Heart right ventricle (tissue), 16 donors: ENCODE data around the gene ITSN1. TPM values are rescaled to one million over a fixed set of nuclear protein-coding genes. Genes with fewer than 3 reads are reported as not detected.

Experiments
- ATAC-seq, 8 donors: fragments of 200-7000 bp; cut with Tn5 transposase; one replicate each; pipeline ENCODE4 v1.9.1; 2020; ENCODE audit warnings: mild to moderate bottlenecking in 8 of 8, moderate library complexity in 8 of 8, moderate number of reproducible peaks in 1 of 8
- DNase-seq, 2 donors: peaks; one replicate each; pipeline ENCODE4 v3.0.0-alpha.2; 2020
- H3K27ac ChIP-seq, 10 donors: fragments of 200-600 bp; sonication (generic) in 2 of 10; one replicate each; pipeline versions ENCODE4 v1.5.0 to v1.8.0; 2020 to 2022; ENCODE audit warnings: mild to moderate bottlenecking in 3 of 10
- H3K27me3 ChIP-seq, 7 donors: fragments of 200-600 bp; one replicate each; pipeline ENCODE4 v1.8.0; 2021 to 2022; ENCODE audit warnings: mild to moderate bottlenecking in 2 of 7
- H3K36me3 ChIP-seq, 9 donors: fragments of 200-600 bp; sonication (generic) in 1 of 9; one replicate each; pipeline versions ENCODE4 v1.5.0 to v1.8.0; 2020 to 2022; ENCODE audit warnings: mild to moderate bottlenecking in 2 of 9
- H3K4me1 ChIP-seq, 9 donors: fragments of 200-600 bp; sonication (generic) in 1 of 9; one replicate each; pipeline versions ENCODE4 v1.5.0 to v1.8.0; 2020 to 2022; ENCODE audit warnings: mild to moderate bottlenecking in 4 of 9
- H3K4me3 ChIP-seq, 10 donors: fragments of 200-600 bp; sonication (generic) in 2 of 10; one replicate each; pipeline versions ENCODE4 v1.5.0 to v1.8.0; 2020 to 2022; ENCODE audit warnings: mild to moderate bottlenecking in 7 of 10, moderate library complexity in 2 of 10
- H3K9me3 ChIP-seq, 11 donors: fragments of 200-600 bp in 10 of 11; sonication (generic) in 2 of 11; one replicate each; pipeline versions ENCODE4 v1.5.0 to v1.8.0; 2013 to 2022; ENCODE audit warnings: mild to moderate bottlenecking in 2 of 11, control low read depth in 1 of 11, moderate library complexity in 1 of 11
- CTCF ChIP-seq, 9 donors: fragments of 200-600 bp; sonication (generic) in 2 of 9; IDR thresholded peaks; one replicate each; pipeline versions ENCODE4 v1.5.0 to v1.8.0; 2021 to 2022; ENCODE audit warnings: antibody characterized with exemption in 9 of 9, mild to moderate bottlenecking in 5 of 9, moderate library complexity in 1 of 9
- WGBS, 2 donors: extraction: QIAGEN DNeasy Blood & Tissue Kit; methylation state at CpG; one replicate each; pipeline ENCODE4 v1.1.7; 2013; ENCODE audit warnings: inconsistent platforms in 1 of 2; 5-methylcytosine and 5-hydroxymethylcytosine counted together
- intact Hi-C, 10 donors: fragments of 100-400 bp; cut with DNase I; formaldehyde crosslinking; loops; one replicate each; pipeline versions ENCODE4 v1.11.1 to v1.14.2; 2022
- polyA plus RNA-seq, 2 donors: library from polyadenylated mRNA; stranded (reverse); fragments of 200-250 nt; gene quantifications; one replicate each; pipeline ENCODE4 v1.2.3, GENCODE V29; 2013
- total RNA-seq, 10 donors: library from RNA; stranded (reverse); fragmentation: NEBNext Ultra II Directional in 3 of 10; extraction: Animal tissue kit (Norgen Biotek cat#: 25700) in 3 of 10; gene quantifications; one replicate each; pipeline versions ENCODE4 v1.2.1 to v1.2.4, GENCODE V29; 2021 to 2023
- donor health status: Arrhythmogenic right ventricular cardiomyopathy.
- donor health status: ischemic (EF 13 %, LVEDD 7.1; RV severe dilation, severe dysfunction).
- donor health status: healthy with polysubstance abuse.
- donor health status: DM: no; HTN: yes; CAD: no.
- donor health status: DM: no; HTN: no; CAD: no.
- donor health status: ischemic (EF 25% LVEDD 6.9; RV normal size, moderate dysfunction).
- donor health status: ischemic (EF 25% LVEDD 5.7; RV mildly dilated, moderate dysfunction).
- donor health status: healthy.
- donor health status: DM: yes; HTN: yes; CAD: no.
- donor health status: Ischemic cardiomyopathy.
- donor health status: ischemic (EF 35%, LVEDD 5.7; RV mildly dilated, moderate dysfunction).
- donor health status: nonischemic (EF 11% LVEDD 7.7; RV severe dilation, severe dysfunction).
- donor health status: DM: yes; HTN: yes; CAD: no.
- donor health status: PGD.
- donor health status: ischemic (EF 29% LVEDD 5.4; RV normal size, mild dysfunction).
- donor health status: nonischemic (EF 23%, LVEDD 6.1; RV moderate dilation, normal function).

Gene ITSN1
- total and polyA plus RNA-seq, 12 donors: 14.6 to 47.3 (median 32.3) TPM

GRCh38 chr21:33687634-33688033, 45.3 kb downstream of the ITSN1 start:
- intact Hi-C loops: no loop called here
- no peak overlapping the region for H3K4me3 ChIP-seq
- no peaks in the 10 kb centered on the region for H3K27me3 ChIP-seq
- no peaks in the 10 kb centered on the region for H3K9me3 ChIP-seq
- H3K27ac ChIP-seq: peak overlapping the region in 1 of 10 donors; percentile 5
- WGBS, 2 donors: 73 to 74% methylated on average over 3 of the region's 3 CpGs
- TF ChIP-seq CTCF (IDR thresholded peaks at IDR 0.05): no peak
- H3K36me3 ChIP-seq: no peaks in the 10 kb centered on the region
- no peak for DNase-seq
- no peak for ATAC-seq
- peaks cover 6 to 76% (median 50%) of the 10 kb centered on the region in 9 donors for H3K4me1 ChIP-seq

- no peaks in the 10 kb centered on the region for H3K9me3 ChIP-seq
- DNase-seq (no peak), ATAC-seq (peak in 2 of 8 donors; percentile 37 to 41)
- H3K27ac ChIP-seq: peak overlapping the region in 1 of 10 donors; percentile 17
- H3K27me3 ChIP-seq: no peaks in the 10 kb centered on the region
- 72 to 76% methylated on average over 1 of the region's 1 CpG for WGBS, 2 donors
- TF ChIP-seq CTCF (IDR thresholded peaks at IDR 0.05): no peak
- H3K36me3 ChIP-seq: no peaks in the 10 kb centered on the region
- peaks cover 6 to 72% (median 50%) of the 10 kb centered on the region in 9 donors for H3K4me1 ChIP-seq
- H3K4me3 ChIP-seq: no peak overlapping the region
- intact Hi-C loops: no loop called here
Observed at GRCh38 chr21:33688353-33688752, 46.1 kb downstream of the ITSN1 start.

- H3K4me3 ChIP-seq: no peak overlapping the region
- peaks cover 3 to 52% (median 26%) of the 10 kb centered on the region in 9 donors for H3K4me1 ChIP-seq
- no peaks in the 10 kb centered on the region for H3K9me3 ChIP-seq
- intact Hi-C loops: no loop called here
- no peak for TF ChIP-seq CTCF (IDR thresholded peaks at IDR 0.05)
- H3K36me3 ChIP-seq: no peaks in the 10 kb centered on the region
- no peaks in the 10 kb centered on the region for H3K27me3 ChIP-seq
- H3K27ac ChIP-seq: no peak overlapping the region
- DNase-seq: no peak
- 87 to 94% methylated on average over 5 of the region's 5 CpGs for WGBS, 2 donors
- no peak for ATAC-seq
Observed at GRCh38 chr21:33690874-33691273, 48.6 kb downstream of the ITSN1 start.

- ATAC-seq: no peak
- Histone ChIP-seq H3K4me1 (peaks cover 5 to 54% (median 24%) of the 10 kb centered on the region in 9 donors), H3K9me3 (no peaks in the 10 kb centered on the region), H3K36me3 (no peaks in the 10 kb centered on the region), H3K27me3 (no peaks in the 10 kb centered on the region), H3K4me3 (no peak overlapping the region), H3K27ac (no peak overlapping the region)
- WGBS, 2 donors: 87 to 92% methylated on average over 6 of the region's 6 CpGs
- intact Hi-C loops: no loop called here
- DNase-seq: no peak
- TF ChIP-seq CTCF (IDR thresholded peaks at IDR 0.05): no peak
Observed at GRCh38 chr21:33691945-33692603, 49.8 kb downstream of the ITSN1 start.
